Naive thymus-derived CD4-positive, alpha-beta T cell (primary cell): ENCODE data around the gene FXR1. TPM values are rescaled to one million over a fixed set of nuclear protein-coding genes. Genes with fewer than 3 reads are reported as not detected.

Experiments
- ATAC-seq: fragments of 150-1000 bp; cut with Tn5 transposase; 2 replicates; pipeline ENCODE4 v1.10.0; 2021; ENCODE audit warnings: mild to moderate bottlenecking, moderate library complexity
- CTCF ChIA-PET: fragments of 350-600 bp; sonication (Branson Sonifier 250); formaldehyde crosslinking; loops from one replicate; lab custom pipeline; 2021; ENCODE audit warnings: antibody characterized with exemption; lab: Charles Lee
- POLR2A ChIA-PET: fragments of 350-600 bp; sonication (Branson Sonifier 250); formaldehyde crosslinking; loops from one replicate; lab custom pipeline; 2021; ENCODE audit warnings: antibody characterized with exemption, inconsistent platforms; lab: Charles Lee
- DNase-seq, 9 donors: peaks; one replicate each; pipeline versions ENCODE4 v3.0.0 to v3.0.0-alpha.2; 2020 to 2022; ENCODE audit warnings: mixed read lengths in 1 of 9
- H3K27ac ChIP-seq: one replicate; pipeline ENCODE4 v1.7.0; 2013; ENCODE audit warnings: mild to moderate bottlenecking, low read depth, low read length, moderate library complexity
- H3K27me3 ChIP-seq, 2 donors: one replicate each; pipeline ENCODE4 v1.7.0; 2013; ENCODE audit warnings: low read length in 2 of 2, mild to moderate bottlenecking in 2 of 2, moderate library complexity in 2 of 2; ENCODE audit not compliant: control insufficient read depth in 2 of 2, insufficient read depth in 2 of 2
- H3K36me3 ChIP-seq, 3 experiments: 1 replicate in 2 of 3; 2 replicates in 1 of 3; pipeline ENCODE4 v1.7.0; 2013; ENCODE audit warnings: low read length in 3 of 3, mild to moderate bottlenecking in 3 of 3, moderate library complexity in 1 of 3; ENCODE audit not compliant: insufficient read depth in 3 of 3, control insufficient read depth in 2 of 3
- H3K4me1 ChIP-seq, 2 donors: one replicate each; pipeline ENCODE4 v1.7.0; 2013; ENCODE audit warnings: low read length in 2 of 2, mild to moderate bottlenecking in 2 of 2, moderate library complexity in 1 of 2; ENCODE audit not compliant: control insufficient read depth in 2 of 2, insufficient read depth in 2 of 2
- H3K4me3 ChIP-seq: 2 replicates; pipeline ENCODE4 v1.7.0; 2013; ENCODE audit warnings: mild to moderate bottlenecking, low read length
- H3K9me3 ChIP-seq, 3 experiments: 1 replicate in 2 of 3; 2 replicates in 1 of 3; pipeline ENCODE4 v1.7.0; 2013; ENCODE audit warnings: low read length in 3 of 3; ENCODE audit not compliant: control insufficient read depth in 2 of 3
- H3K27ac Mint-ChIP-seq, 9 donors: one replicate each; pipeline ENCODE4 v1.8.0; 2020 to 2022; ENCODE audit warnings: mixed read lengths in 9 of 9, mild to moderate bottlenecking in 8 of 9, moderate library complexity in 5 of 9, inconsistent platforms in 2 of 9
- H3K27me3 Mint-ChIP-seq, 5 donors: one replicate each; pipeline ENCODE4 v1.8.0; 2021 to 2022; ENCODE audit warnings: mixed read lengths in 5 of 5, mild to moderate bottlenecking in 1 of 5
- H3K36me3 Mint-ChIP-seq, 5 donors: one replicate each; pipeline ENCODE4 v1.8.0; 2020 to 2022; ENCODE audit warnings: mixed read lengths in 5 of 5, mild to moderate bottlenecking in 3 of 5, inconsistent platforms in 1 of 5
- H3K4me1 Mint-ChIP-seq, 7 donors: one replicate each; pipeline ENCODE4 v1.8.0; 2020 to 2022; ENCODE audit warnings: mixed read lengths in 7 of 7, mild to moderate bottlenecking in 3 of 7, inconsistent platforms in 1 of 7
- H3K4me3 Mint-ChIP-seq, 10 donors: one replicate each; pipeline ENCODE4 v1.8.0; 2020 to 2022; ENCODE audit warnings: mild to moderate bottlenecking in 10 of 10, mixed read lengths in 10 of 10, moderate library complexity in 6 of 10, inconsistent platforms in 2 of 10
- H3K9me3 Mint-ChIP-seq, 11 donors: one replicate each; pipeline ENCODE4 v1.8.0; 2020 to 2022; ENCODE audit warnings: mixed read lengths in 11 of 11, mild to moderate bottlenecking in 4 of 11, inconsistent platforms in 1 of 11, moderate library complexity in 1 of 11
- intact Hi-C, 2 donors: fragments of 100-400 bp; cut with micrococcal nuclease; formaldehyde crosslinking; loops; one replicate each; pipeline ENCODE4 v1.15.1; 2023
- polyA plus RNA-seq, 2 donors: library from polyadenylated mRNA; unstranded; fragments of 300-500 nt; fragmentation: Illumina TruSeq; gene quantifications; one replicate each; pipeline ENCODE4 v1.2.3, GENCODE V29; 2021
- total RNA-seq, 6 experiments: library from RNA in 5 of 6; stranded (reverse) in 5 of 6; gene quantifications; 1 replicate in 5 of 6; 2 replicates in 1 of 6; pipeline ENCODE4 v1.2.3 and lab custom pipeline; 2021 to 2026

The FXR1 gene
- total and polyA plus RNA-seq, 7 experiments from 2014 or later, result 53.0 to 151 (median 124) TPM

DNA sequence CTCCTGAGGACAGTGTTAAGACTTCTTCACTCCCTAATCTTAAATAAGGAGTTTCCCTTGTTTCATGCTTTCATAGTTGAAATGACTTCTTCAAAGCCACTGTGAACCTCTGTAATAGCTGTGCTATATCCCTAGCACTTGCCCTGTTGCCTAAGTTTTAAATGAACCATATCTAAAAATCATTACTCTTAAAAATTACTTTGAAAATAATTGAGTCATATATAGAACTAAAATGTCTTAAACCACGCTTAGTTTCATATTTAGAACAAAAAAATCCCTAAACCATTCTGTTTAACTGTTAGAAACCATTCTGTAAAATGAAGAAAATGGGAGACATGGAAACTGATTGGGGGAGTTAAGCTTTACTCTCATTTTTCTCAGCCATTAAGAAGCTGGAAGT is 47.2 kb downstream of the FXR1 start:
- no peak overlapping the region for H3K4me3 Mint-ChIP-seq
- ATAC-seq, result no peak
- peaks cover 3 to 67% (median 21%) of the 10 kb centered on the region in 3 experiments for H3K36me3 ChIP-seq
- H3K9me3 ChIP-seq, result no peaks in the 10 kb centered on the region
- no peak overlapping the region for H3K4me3 ChIP-seq
- peak overlapping the region in 3 of 9 donors; percentile 13 to 72 (median 42) for H3K27ac Mint-ChIP-seq
- intact Hi-C loops, result no loop called here
- H3K9me3 Mint-ChIP-seq, result no peaks in the 10 kb centered on the region
- no peak overlapping the region for H3K27ac ChIP-seq
- no peaks in the 10 kb centered on the region for H3K27me3 Mint-ChIP-seq
- no peaks in the 10 kb centered on the region for H3K27me3 ChIP-seq
- POLR2A ChIA-PET, result no interaction called here
- H3K36me3 Mint-ChIP-seq, result peaks cover 7 to 59% (median 45%) of the 10 kb centered on the region in 5 donors
- no peak for DNase-seq
- no peaks in the 10 kb centered on the region for H3K4me1 ChIP-seq
- CTCF ChIA-PET, result no interaction called here
- H3K4me1 Mint-ChIP-seq, result peaks cover 0 to 18% (median 3%) of the 10 kb centered on the region in 7 donors

DNA sequence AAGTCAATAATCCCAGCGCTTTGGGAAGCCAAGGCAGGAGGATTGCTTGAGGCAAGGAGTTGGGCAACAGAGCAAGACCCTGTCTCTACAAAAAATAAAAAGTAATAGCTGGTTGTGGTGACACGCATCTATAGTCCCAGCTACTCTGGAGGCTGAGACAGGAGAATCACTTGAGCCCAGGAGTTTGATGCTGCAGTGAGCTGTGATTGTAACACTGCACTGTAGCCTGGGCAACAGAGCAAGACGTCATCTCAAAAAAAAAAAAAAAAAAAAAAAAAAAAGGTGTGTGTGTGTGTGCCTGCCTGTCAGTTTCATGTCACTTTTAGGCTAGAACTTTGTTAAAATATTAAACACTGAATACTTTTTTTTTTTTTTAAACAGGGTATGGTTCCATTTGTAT is 48.6 kb downstream of the FXR1 start:
- peaks cover 7 to 57% (median 39%) of the 10 kb centered on the region in 5 donors for H3K36me3 Mint-ChIP-seq
- ATAC-seq (no peak), DNase-seq (no peak)
- POLR2A ChIA-PET, result no interaction called here
- no peaks in the 10 kb centered on the region for H3K9me3 ChIP-seq
- H3K4me1 ChIP-seq, result no peaks in the 10 kb centered on the region
- peaks cover 3 to 55% (median 21%) of the 10 kb centered on the region in 3 experiments for H3K36me3 ChIP-seq
- H3K4me3 ChIP-seq, result no peak overlapping the region
- H3K27me3 ChIP-seq, result no peaks in the 10 kb centered on the region
- H3K4me1 Mint-ChIP-seq, result peaks cover 0 to 13% (median 3%) of the 10 kb centered on the region in 7 donors
- CTCF ChIA-PET, result no interaction called here
- H3K27ac Mint-ChIP-seq, result no peak overlapping the region
- intact Hi-C loops, result no loop called here
- peak overlapping the region; percentile 1 for H3K27ac ChIP-seq
- no peak overlapping the region for H3K4me3 Mint-ChIP-seq
- no peaks in the 10 kb centered on the region for H3K27me3 Mint-ChIP-seq
- no peaks in the 10 kb centered on the region for H3K9me3 Mint-ChIP-seq

DNA sequence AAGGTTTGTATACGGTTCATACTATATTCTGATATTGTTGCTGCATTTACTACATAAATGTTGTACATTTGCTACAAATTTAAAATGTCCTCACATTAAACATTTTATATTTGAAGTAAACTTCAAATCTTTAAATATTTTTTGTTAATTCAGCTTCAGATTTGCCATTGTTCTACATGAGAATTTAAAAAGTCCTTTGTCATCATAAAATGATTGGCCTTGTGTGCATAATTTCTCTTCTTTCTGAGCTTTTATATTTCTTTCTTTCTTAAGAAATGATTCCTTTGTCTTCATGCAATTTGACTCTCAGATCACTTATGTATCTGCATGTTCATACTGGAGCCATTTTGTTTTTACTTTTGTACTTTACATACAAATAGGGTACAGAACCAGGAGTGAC is 49.1 kb downstream of the FXR1 start:
- H3K4me1 ChIP-seq, result no peaks in the 10 kb centered on the region
- no peaks in the 10 kb centered on the region for H3K9me3 ChIP-seq
- Mint-ChIP-seq H3K4me1 (peaks cover 0 to 14% (median 3%) of the 10 kb centered on the region in 7 donors), H3K36me3 (peaks cover 7 to 57% (median 35%) of the 10 kb centered on the region in 5 donors), H3K9me3 (no peaks in the 10 kb centered on the region), H3K4me3 (no peak overlapping the region), H3K27ac (no peak overlapping the region), H3K27me3 (no peaks in the 10 kb centered on the region)
- DNase-seq, result no peak
- H3K4me3 ChIP-seq, result no peak overlapping the region
- intact Hi-C loops, result no loop called here
- H3K27ac ChIP-seq, result no peak overlapping the region
- H3K36me3 ChIP-seq, result peaks cover 0 to 50% (median 21%) of the 10 kb centered on the region in 3 experiments
- H3K27me3 ChIP-seq, result no peaks in the 10 kb centered on the region
- no peak for ATAC-seq
- POLR2A ChIA-PET, result no interaction called here
- CTCF ChIA-PET, result no interaction called here

GRCh38 chr3:180962530-180962929 is 50.1 kb downstream of the FXR1 start:
- Mint-ChIP-seq H3K36me3 (peaks cover 7 to 53% (median 33%) of the 10 kb centered on the region in 5 donors), H3K9me3 (no peaks in the 10 kb centered on the region), H3K27ac (no peak overlapping the region), H3K27me3 (no peaks in the 10 kb centered on the region), H3K4me1 (peaks cover 0 to 16% (median 3%) of the 10 kb centered on the region in 7 donors), H3K4me3 (no peak overlapping the region)
- ATAC-seq (no peak), DNase-seq (no peak)
- peaks cover 0 to 43% (median 16%) of the 10 kb centered on the region in 3 experiments for H3K36me3 ChIP-seq
- no peak overlapping the region for H3K27ac ChIP-seq
- H3K27me3 ChIP-seq, result no peaks in the 10 kb centered on the region
- intact Hi-C loops, result no loop called here
- H3K9me3 ChIP-seq, result no peaks in the 10 kb centered on the region
- ChIA-PET POLR2A (no interaction called here), CTCF (no interaction called here)
- H3K4me3 ChIP-seq, result no peak overlapping the region
- H3K4me1 ChIP-seq, result no peaks in the 10 kb centered on the region

DNA sequence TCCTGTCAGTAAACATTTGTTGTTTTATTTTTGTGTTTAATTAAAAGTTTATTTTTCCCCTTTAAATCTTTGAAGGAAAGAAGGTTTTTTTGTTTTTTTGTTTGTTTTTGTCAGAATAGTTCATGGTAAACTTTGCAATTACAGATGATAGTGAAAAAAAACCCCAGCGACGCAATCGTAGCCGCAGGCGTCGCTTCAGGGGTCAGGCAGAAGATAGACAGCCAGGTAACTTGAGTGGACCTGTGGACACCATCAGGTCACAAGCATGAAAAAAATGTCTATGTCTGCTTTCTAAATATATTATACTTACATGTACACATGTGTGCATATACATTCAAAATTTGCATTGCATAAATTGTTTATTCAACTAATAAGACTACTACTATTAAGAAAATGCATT is 58.5 kb downstream of the FXR1 start:
- H3K4me3 Mint-ChIP-seq, result no peak overlapping the region
- Histone ChIP-seq H3K9me3 (no peaks in the 10 kb centered on the region), H3K4me3 (no peak overlapping the region), H3K4me1 (no peaks in the 10 kb centered on the region), H3K36me3 (peaks cover 0 to 41% (median 29%) of the 10 kb centered on the region in 3 experiments), H3K27ac (no peak overlapping the region), H3K27me3 (no peaks in the 10 kb centered on the region)
- ChIA-PET CTCF (no interaction called here), POLR2A (no interaction called here)
- H3K4me1 Mint-ChIP-seq, result peaks cover 0 to 10% (median 4%) of the 10 kb centered on the region in 7 donors
- H3K27me3 Mint-ChIP-seq, result no peaks in the 10 kb centered on the region
- ATAC-seq (no peak), DNase-seq (no peak)
- intact Hi-C loops, result loop anchor here in 1 of 2 donors (1.0 kb wide), 1 partner anchor 9 kb away; no protein-coding TSS in a partner anchor
- no peaks in the 10 kb centered on the region for H3K9me3 Mint-ChIP-seq
- peaks cover 5 to 37% (median 13%) of the 10 kb centered on the region in 5 donors for H3K36me3 Mint-ChIP-seq
- H3K27ac Mint-ChIP-seq, result no peak overlapping the region

GRCh38 chr3:180973543-180973942 is 61.1 kb downstream of the FXR1 start:
- Histone ChIP-seq H3K9me3 (no peaks in the 10 kb centered on the region), H3K27me3 (no peaks in the 10 kb centered on the region), H3K36me3 (peaks cover 0 to 41% (median 31%) of the 10 kb centered on the region in 3 experiments), H3K27ac (no peak overlapping the region), H3K4me3 (no peak overlapping the region), H3K4me1 (no peaks in the 10 kb centered on the region)
- Mint-ChIP-seq H3K4me3 (no peak overlapping the region), H3K36me3 (peaks cover under 1 to 32% (median 13%) of the 10 kb centered on the region in 5 donors), H3K27ac (peak overlapping the region in 1 of 9 donors; percentile 78), H3K9me3 (no peaks in the 10 kb centered on the region), H3K27me3 (no peaks in the 10 kb centered on the region), H3K4me1 (peaks cover 0 to 10% (median 3%) of the 10 kb centered on the region in 7 donors)
- POLR2A ChIA-PET, result no interaction called here
- ATAC-seq, result no peak
- CTCF ChIA-PET, result no interaction called here
- intact Hi-C loops, result no loop called here
- no peak for DNase-seq

- Mint-ChIP-seq H3K4me3 (no peak overlapping the region), H3K9me3 (no peaks in the 10 kb centered on the region), H3K36me3 (peaks cover 0 to 32% (median 11%) of the 10 kb centered on the region in 5 donors), H3K27me3 (no peaks in the 10 kb centered on the region), H3K27ac (peak overlapping the region in 3 of 9 donors; percentile 32 to 53 (median 33)), H3K4me1 (peaks cover 0 to 10% (median 3%) of the 10 kb centered on the region in 7 donors)
- no peak overlapping the region for H3K27ac ChIP-seq
- intact Hi-C loops, result no loop called here
- H3K4me3 ChIP-seq, result no peak overlapping the region
- ATAC-seq (no peak), DNase-seq (no peak)
- no peaks in the 10 kb centered on the region for H3K4me1 ChIP-seq
- POLR2A ChIA-PET, result no interaction called here
- CTCF ChIA-PET, result no interaction called here
- peaks cover 0 to 33% (median 24%) of the 10 kb centered on the region in 3 experiments for H3K36me3 ChIP-seq
- H3K27me3 ChIP-seq, result no peaks in the 10 kb centered on the region
- no peaks in the 10 kb centered on the region for H3K9me3 ChIP-seq
These were observed 61.8 kb downstream of the FXR1 start for GRCh38 chr3:180974286-180974685.
